8988T (cell line): ENCODE results near the gene PPP6R2.

Experiments
- DNase-seq: peaks from one replicate; pipeline ENCODE4 v3.0.0; 2011

The PPP6R2 gene

GRCh38 chr22:50342651-50343540 lies at the start of gene PPP6R2:
TSS of gene PPP6R2 (plus strand) at chr22:50343327. CDS start at chr22:50393909, 50,582 bp downstream.
- DNase-seq: no peak

GRCh38 chr22:50293441-50294318 lies 49.4 kb upstream of the PPP6R2 start:
- peak; percentile 77 for DNase-seq

GRCh38 chr22:50294319-50294656 lies 48.8 kb upstream of the PPP6R2 start:
- no peak for DNase-seq

- DNase-seq: no peak
Observed at GRCh38 chr22:50296658-50297490, 46.3 kb upstream of the PPP6R2 start.

GRCh38 chr22:50297510-50298265 lies 45.4 kb upstream of the PPP6R2 start:
- no peak for DNase-seq

- no peak for DNase-seq
Observed at GRCh38 chr22:50298266-50298637, 44.9 kb upstream of the PPP6R2 start.

- no peak for DNase-seq
Observed at GRCh38 chr22:50298937-50299784, 44.0 kb upstream of the PPP6R2 start.

- DNase-seq: no peak
Observed at GRCh38 chr22:50299785-50300619, 43.1 kb upstream of the PPP6R2 start.

- no peak for DNase-seq
Observed at GRCh38 chr22:50300620-50301257, 42.4 kb upstream of the PPP6R2 start.

- no peak for DNase-seq
Observed at GRCh38 chr22:50301581-50301991, 41.5 kb upstream of the PPP6R2 start.

GRCh38 chr22:50302041-50302541 lies 41.0 kb upstream of the PPP6R2 start:
- no peak for DNase-seq

GRCh38 chr22:50302564-50302963 lies 40.6 kb upstream of the PPP6R2 start:
- DNase-seq: no peak

- DNase-seq: no peak
Observed at GRCh38 chr22:50303515-50303847, 39.6 kb upstream of the PPP6R2 start.

- no peak for DNase-seq
Observed at GRCh38 chr22:50303848-50304527, 39.1 kb upstream of the PPP6R2 start.

GRCh38 chr22:50304528-50305392 lies 38.4 kb upstream of the PPP6R2 start:
- DNase-seq: no peak

- no peak for DNase-seq
Observed at GRCh38 chr22:50305393-50305922, 37.7 kb upstream of the PPP6R2 start.

- peak; percentile 97 for DNase-seq
Observed at GRCh38 chr22:50305923-50306566, 37.1 kb upstream of the PPP6R2 start.
